ENCODE measurements around the gene TPCN2. TPM values are rescaled to one million over a fixed set of nuclear protein-coding genes. Genes with fewer than 3 reads are reported as not detected.

TPCN2 gene
- total and polyA plus RNA-seq, 4 donors, result 6.4 to 20.8 (median 12.1) TPM

- TF ChIP-seq REST (IDR thresholded peaks at IDR 0.05) (no peak), HNF4G (IDR thresholded peaks at IDR 0.05) (no peak)
Observed at GRCh38 chr11:69059985-69060384, 11.3 kb downstream of the TPCN2 start (continued).

GRCh38 chr11:69060806-69061712 is 12.3 kb downstream of the TPCN2 start:
- 94% methylated on average over 25 of the region's 25 CpGs for WGBS
- Histone ChIP-seq H3K36me3 (ENCODE audit: control insufficient read depth in 4 of 4, insufficient read depth in 3 of 4, low read depth in 1 of 4, low read length in 3 of 4) (peaks cover 5 to 57% (median 8%) of the 10 kb centered on the region in 4 donors), H3K9me3 (ENCODE audit: control insufficient read depth in 4 of 4, low read length in 3 of 4) (no peaks in the 10 kb centered on the region), H3K9ac (ENCODE audit: low read depth in 1 of 2, low read length in 2 of 2) (no peak overlapping the region), H3K27ac (ENCODE audit: low read depth in 1 of 2, low read length in 2 of 2) (no peak overlapping the region), H3K4me3 (ENCODE audit: low read depth in 1 of 3, low read length in 3 of 3) (no peak overlapping the region), H3K4me1 (ENCODE audit: control insufficient read depth in 4 of 4, insufficient read depth in 4 of 4, low read length in 3 of 4) (no peaks in the 10 kb centered on the region), H3K27me3 (ENCODE audit: control insufficient read depth in 4 of 4, insufficient read depth in 4 of 4, low read length in 3 of 4) (no peaks in the 10 kb centered on the region)
- TF ChIP-seq ZBTB33 (IDR thresholded peaks at IDR 0.05) (no peak), RAD21 (IDR thresholded peaks at IDR 0.05) (no peak)
- no peak for DNase-seq (ENCODE audit: low spot score)

GRCh38 chr11:69061713-69062053 is 13.0 kb downstream of the TPCN2 start:
- Histone ChIP-seq H3K27ac (ENCODE audit: low read depth in 1 of 2, low read length in 2 of 2) (no peak overlapping the region), H3K4me1 (ENCODE audit: control insufficient read depth in 4 of 4, insufficient read depth in 4 of 4, low read length in 3 of 4) (no peaks in the 10 kb centered on the region), H3K9ac (ENCODE audit: low read depth in 1 of 2, low read length in 2 of 2) (no peak overlapping the region), H3K36me3 (ENCODE audit: control insufficient read depth in 4 of 4, insufficient read depth in 3 of 4, low read depth in 1 of 4, low read length in 3 of 4) (peaks cover 5 to 60% (median 8%) of the 10 kb centered on the region in 4 donors), H3K9me3 (ENCODE audit: control insufficient read depth in 4 of 4, low read length in 3 of 4) (no peaks in the 10 kb centered on the region), H3K27me3 (ENCODE audit: control insufficient read depth in 4 of 4, insufficient read depth in 4 of 4, low read length in 3 of 4) (no peaks in the 10 kb centered on the region), H3K4me3 (ENCODE audit: low read depth in 1 of 3, low read length in 3 of 3) (no peak overlapping the region)
- no peak for TF ChIP-seq SP1 (IDR thresholded peaks at IDR 0.05)
- no peak for TF ChIP-seq FOXA2 (IDR thresholded peaks at IDR 0.05)
- TF ChIP-seq HNF4G (IDR thresholded peaks at IDR 0.05), result no peak
- no peak for TF ChIP-seq NR2F2 (IDR thresholded peaks at IDR 0.05)
- TF ChIP-seq JUND (IDR thresholded peaks at IDR 0.05), result no peak
- TF ChIP-seq TAF1 (conservative IDR thresholded peaks at IDR 0.05), result no peak
- no peak for TF ChIP-seq CTCF (IDR thresholded peaks at IDR 0.05; ENCODE audit: low read depth, low read length, missing input control)
- TF ChIP-seq YY1 (IDR thresholded peaks at IDR 0.05), result no peak
- TF ChIP-seq FOXA1 (IDR thresholded peaks at IDR 0.05), result no peak
- no peak for TF ChIP-seq RXRA (IDR thresholded peaks at IDR 0.05)
- no peak for TF ChIP-seq RAD21 (IDR thresholded peaks at IDR 0.05)
- no peak for TF ChIP-seq ATF3 (IDR thresholded peaks at IDR 0.05)
- no peak for DNase-seq (ENCODE audit: low spot score)
- WGBS, result 89% methylated on average over 4 of the region's 4 CpGs
